Myocyte (in vitro differentiated cells): ENCODE data around the gene KLHL5. TPM values are rescaled to one million over a fixed set of nuclear protein-coding genes. Genes with fewer than 3 reads are reported as not detected.
"Not testable (repeated sequence)": the region's sequence is repeated elsewhere in the genome, so short reads cannot be mapped to it uniquely, and the experiment has no call there.

Source experiments
- DNase-seq: peaks from one replicate; pipeline ENCODE4 v3.0.0-alpha.2; 2012; ENCODE audit warnings: low read depth
- total RNA-seq: library from RNA; depleted of rRNA; stranded (reverse); fragments of >200 nt; gene quantifications from 2 replicates; pipeline ENCODE4 v1.2.3, GENCODE V29; 2014

Gene KLHL5
- total RNA-seq, 1 donor from 2014 or later = 53.6 TPM

GRCh38 chr4:39102297-39102696 lies 40.3 kb downstream of the KLHL5 start:
- no peak for DNase-seq

DNA sequence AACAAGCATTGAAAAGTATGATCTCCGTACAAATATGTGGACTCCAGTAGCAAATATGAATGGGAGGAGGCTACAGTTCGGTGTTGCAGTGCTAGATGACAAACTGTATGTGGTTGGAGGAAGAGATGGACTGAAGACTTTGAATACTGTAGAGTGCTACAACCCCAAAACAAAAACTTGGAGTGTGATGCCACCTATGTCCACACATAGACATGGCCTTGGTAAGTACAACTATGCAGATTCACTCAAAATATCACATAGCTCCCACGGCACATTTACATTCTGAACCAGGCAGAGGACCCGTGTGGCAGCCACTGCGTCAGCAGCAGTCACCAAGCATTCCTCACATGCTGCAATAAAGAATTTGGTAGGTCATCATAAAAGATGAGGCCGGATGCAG lies 41.3 kb downstream of the KLHL5 start:
- no peak for DNase-seq

DNA sequence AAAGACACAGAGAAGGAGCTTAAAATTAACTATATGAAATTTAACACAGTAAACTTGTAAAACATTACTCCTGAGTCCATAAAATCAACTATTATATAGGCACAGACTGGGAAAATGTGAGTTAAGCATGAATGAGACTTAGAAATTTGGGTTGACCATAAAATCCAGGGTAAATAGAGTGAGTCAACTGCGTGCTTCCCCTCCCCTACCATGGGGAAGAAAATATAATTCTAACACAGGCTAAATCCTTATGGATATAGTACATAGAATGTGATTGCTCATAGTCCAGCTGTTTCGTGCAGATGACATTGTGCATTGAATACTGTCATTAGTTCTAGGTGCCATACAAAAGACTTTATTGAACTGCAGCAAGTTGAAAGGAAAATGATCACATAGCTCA lies 42.2 kb downstream of the KLHL5 start:
- no peak for DNase-seq

- DNase-seq = no peak
Observed at GRCh38 chr4:39106011-39106410, 44.0 kb downstream of the KLHL5 start.

DNA sequence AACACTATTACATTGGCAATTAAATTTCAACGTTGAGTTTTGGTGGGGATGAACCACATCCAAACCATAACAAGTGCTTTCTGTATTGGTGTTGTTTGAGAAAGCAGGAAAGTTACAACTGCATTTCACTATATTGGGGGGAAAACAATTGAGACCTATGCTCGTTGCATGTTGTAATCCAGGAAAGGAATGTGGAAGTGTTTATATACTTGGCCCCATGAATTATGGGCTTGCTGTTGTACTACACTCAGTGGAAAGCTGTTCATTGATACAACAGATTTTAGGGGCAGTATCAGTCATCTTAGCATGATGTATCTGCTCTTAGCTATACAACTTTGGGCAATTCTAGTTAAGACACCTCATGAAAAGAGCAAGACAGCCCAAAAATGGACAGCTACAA lies 52.4 kb downstream of the KLHL5 start:
- no peak for DNase-seq

- no peak for DNase-seq
Observed at GRCh38 chr4:39118034-39118658, 56.1 kb downstream of the KLHL5 start.

- no peak for DNase-seq
Observed at GRCh38 chr4:39120418-39120817, 58.4 kb downstream of the KLHL5 start.

DNA sequence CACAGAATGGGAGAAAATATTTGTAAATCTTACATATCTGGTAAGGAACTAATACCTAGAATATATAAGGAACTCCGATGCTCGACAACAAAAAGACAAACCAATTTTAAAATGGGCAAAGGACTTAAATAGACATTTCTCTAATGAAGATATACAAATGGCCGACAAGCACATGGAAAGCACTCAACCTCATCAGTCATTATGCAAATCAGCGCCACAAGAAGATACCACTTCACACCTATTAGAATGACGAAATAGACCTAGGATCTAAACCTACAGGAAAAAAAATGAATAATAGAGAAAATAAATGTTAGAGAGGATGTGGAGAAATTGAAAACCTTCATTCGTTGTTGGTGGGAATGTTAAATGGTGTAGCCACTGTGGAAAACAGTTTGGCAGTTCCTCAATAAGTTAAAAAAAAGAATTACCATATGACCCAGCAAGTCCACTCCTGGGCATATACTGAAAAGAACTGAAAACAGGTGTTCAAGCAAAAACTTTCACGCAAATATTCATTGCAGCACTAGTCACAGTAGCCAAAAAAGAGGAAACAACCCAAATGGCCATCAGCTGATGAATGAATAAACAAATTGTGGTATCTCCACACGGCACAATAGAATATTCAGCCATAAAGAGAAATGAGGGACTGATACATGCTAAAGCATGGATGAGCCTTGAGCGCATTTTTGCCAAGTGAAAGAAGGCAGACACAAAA lies 63.0 kb downstream of the KLHL5 start:
- no peak for DNase-seq

DNA sequence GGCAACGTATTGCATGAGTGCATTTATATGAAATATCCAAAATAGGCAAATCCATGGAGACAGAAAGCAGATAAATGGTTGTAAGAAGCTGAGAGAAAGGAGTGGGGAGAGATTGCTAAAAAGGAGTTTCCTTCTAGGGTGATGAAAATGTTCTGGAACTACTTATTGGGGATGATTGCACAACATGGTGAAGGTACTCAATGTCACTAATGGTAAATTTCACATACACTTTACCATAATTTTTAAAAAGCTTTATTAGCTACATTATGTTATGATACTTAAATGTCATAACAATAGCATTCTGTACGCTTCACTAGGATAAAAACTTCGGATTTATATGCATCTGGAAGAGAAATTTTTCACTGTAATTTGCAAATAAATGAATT lies 63.6 kb downstream of the KLHL5 start:
- no peak for DNase-seq

GRCh38 chr4:39126256-39127095 lies 64.4 kb downstream of the KLHL5 start:
- DNase-seq = no peak

- no peak for DNase-seq
Observed at GRCh38 chr4:39133623-39134022, 71.6 kb downstream of the KLHL5 start.

DNA sequence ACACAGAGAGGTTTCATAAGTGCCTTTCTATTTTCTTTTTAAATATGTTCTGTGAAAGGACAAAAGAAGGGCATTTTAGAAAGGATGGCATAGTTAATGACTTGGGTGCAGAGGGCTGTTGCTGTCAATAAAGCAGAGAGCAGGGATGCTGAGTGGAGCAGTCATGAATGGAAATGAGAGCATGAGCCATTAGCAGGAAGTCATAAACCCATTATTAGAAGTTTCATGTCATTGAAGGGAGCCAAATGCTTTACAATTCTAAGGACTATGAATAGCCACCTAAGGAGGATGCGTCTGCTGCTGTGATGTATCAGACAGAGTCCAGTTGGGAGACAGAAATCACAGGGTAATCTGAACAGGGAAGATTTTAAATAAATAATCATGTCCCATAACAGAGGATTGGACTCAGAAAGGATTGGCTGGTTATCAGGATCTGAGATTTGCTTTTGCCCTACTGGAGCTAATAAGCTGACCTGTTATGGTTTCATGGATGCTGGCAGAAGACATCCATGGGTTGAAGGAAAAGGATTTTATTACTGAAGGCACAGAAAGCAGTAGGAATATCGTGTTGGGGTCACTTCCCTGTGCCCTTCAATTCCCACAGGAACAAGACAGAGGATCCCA lies 72.8 kb downstream of the KLHL5 start:
- DNase-seq = peak; percentile 75

- not testable (repeated sequence) for DNase-seq
Observed at GRCh38 chr4:39138227-39138626, 76.2 kb downstream of the KLHL5 start.

DNA sequence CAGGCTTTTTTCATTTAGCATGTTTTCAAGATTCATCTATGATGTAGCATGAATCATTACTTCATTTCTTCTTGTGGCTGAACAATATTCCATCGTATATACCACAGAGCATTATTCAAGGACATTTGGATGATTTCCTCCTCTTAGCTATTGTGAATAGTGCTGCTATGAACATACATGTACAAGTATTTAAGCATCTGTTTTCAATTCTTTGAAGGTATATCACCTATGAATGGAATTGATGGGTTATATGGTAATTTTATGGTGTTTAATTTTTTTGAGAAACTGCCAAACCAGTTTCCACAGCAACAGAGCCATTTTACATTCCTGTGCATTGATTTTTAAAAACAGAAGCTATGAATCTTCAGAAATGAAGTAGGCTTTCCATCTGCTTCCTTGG lies 84.2 kb downstream of the KLHL5 start:
- no peak for DNase-seq

GRCh38 chr4:39154009-39154408 lies 92.0 kb downstream of the KLHL5 start:
- DNase-seq = no peak

DNA sequence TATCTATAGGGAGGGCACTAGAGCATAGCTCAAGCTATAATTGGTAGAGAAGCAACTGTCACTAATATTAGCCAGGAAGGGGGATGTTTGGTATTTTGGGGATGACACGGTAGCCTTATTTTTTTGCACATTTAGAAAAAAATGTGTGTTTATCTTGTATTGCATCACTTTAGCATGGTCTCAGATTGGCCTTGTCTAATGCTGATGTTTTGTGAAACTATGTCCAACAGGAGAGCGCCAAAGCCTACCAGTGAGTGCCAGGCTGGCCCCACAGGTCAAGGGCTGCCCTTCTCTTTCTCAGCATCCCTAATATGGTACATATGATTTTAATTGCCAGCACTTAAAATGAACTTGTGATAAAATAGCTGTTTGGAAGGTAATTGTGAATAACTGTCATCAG lies 95.5 kb downstream of the KLHL5 start:
- no peak for DNase-seq

DNA sequence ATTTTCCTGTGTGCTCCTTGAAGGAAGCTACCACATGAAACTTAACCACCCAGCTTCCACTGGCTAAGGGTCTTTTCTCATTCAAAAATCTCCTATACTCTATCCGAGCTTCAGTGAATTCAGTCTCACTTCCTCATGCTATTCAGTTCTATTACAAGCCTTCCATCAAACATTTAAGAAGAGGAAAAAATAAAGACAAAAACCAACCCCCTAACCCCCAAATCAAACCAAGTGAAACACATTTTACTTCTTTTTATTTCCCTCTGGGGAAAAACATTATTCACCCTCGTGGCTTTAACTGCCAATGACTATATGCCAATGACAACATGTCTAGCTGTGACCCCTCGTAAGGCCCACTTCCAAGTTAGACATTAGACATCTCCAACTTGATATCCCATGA lies 104.1 kb downstream of the KLHL5 start:
- no peak for DNase-seq

DNA sequence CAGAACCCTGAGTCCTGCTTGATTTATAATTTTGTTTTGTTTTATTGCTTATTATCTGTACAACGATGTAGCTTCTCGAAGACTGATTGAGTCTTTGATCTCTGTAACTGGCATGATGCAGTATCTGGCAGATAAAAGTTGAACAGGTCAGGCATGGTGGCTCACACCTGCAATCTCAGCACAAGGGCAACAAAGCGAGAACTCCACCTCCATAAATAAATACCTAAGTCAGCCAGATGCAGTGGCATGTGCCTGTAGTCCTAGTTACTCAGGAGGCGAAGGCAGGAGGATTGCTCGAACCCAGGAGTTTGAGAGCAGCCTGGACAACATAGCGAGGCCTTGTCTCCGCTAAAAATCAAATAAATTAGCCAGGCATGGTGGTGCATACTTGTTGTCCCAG lies 104.6 kb downstream of the KLHL5 start:
- no peak for DNase-seq

- peak; percentile 39 for DNase-seq
Observed at GRCh38 chr4:39169426-39169825, 107.4 kb downstream of the KLHL5 start.

- no peak for DNase-seq
Observed at GRCh38 chr4:39170301-39170700, 108.3 kb downstream of the KLHL5 start.
